GM12864 (cell line): ENCODE measurements around the gene GOLPH3L.
"Not testable (repeated sequence)": the region's sequence is repeated elsewhere in the genome, so short reads cannot be mapped to it uniquely, and the experiment has no call there.

Experiments used
- DNase-seq: peaks from one replicate; pipeline ENCODE4 v3.0.0-alpha.2; 2011; ENCODE audit warnings: low read depth
- H3K4me3 ChIP-seq: 2 replicates; pipeline ENCODE4 v1.5.1; 2011; ENCODE audit warnings: mild to moderate bottlenecking, low read depth, low read length, control low read depth
- TF ChIP-seq, protein P1 (sequence below): IDR thresholded peaks from 2 replicates; pipeline ENCODE4 v1.5.1; 2011; ENCODE audit warnings: low read depth, mild to moderate bottlenecking, moderate library complexity, low read length, control low read depth, inconsistent platforms; ENCODE audit errors: missing control alignments

The GOLPH3L gene

GRCh38 chr1:150661156-150661555 lies 35.8 kb downstream of the GOLPH3L start:
- TF ChIP-seq, protein P1, sequence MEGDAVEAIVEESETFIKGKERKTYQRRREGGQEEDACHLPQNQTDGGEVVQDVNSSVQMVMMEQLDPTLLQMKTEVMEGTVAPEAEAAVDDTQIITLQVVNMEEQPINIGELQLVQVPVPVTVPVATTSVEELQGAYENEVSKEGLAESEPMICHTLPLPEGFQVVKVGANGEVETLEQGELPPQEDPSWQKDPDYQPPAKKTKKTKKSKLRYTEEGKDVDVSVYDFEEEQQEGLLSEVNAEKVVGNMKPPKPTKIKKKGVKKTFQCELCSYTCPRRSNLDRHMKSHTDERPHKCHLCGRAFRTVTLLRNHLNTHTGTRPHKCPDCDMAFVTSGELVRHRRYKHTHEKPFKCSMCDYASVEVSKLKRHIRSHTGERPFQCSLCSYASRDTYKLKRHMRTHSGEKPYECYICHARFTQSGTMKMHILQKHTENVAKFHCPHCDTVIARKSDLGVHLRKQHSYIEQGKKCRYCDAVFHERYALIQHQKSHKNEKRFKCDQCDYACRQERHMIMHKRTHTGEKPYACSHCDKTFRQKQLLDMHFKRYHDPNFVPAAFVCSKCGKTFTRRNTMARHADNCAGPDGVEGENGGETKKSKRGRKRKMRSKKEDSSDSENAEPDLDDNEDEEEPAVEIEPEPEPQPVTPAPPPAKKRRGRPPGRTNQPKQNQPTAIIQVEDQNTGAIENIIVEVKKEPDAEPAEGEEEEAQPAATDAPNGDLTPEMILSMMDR, result no peak
- no peak overlapping the region for H3K4me3 ChIP-seq
- DNase-seq, result no peak

DNA sequence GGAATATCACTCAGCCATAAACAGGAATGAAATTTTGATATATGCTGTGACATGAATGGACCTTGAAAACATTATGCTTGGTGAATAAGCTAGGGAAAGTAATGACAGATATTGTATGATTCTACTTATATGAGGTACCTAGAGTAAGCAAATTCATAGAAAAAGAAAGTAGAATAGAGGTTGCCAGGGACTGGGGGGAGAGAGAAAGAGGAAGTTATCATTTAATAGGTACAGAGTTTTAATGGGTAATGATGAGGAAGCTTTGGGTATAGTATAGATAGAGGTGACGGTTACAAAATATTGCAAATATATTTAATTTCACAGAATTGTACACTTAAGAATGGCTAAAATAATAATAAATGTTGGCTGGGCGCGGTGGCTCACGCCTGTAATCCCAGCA lies 36.4 kb downstream of the GOLPH3L start:
- no peak overlapping the region for H3K4me3 ChIP-seq
- TF ChIP-seq, protein P1, result no peak
- DNase-seq, result no peak

DNA sequence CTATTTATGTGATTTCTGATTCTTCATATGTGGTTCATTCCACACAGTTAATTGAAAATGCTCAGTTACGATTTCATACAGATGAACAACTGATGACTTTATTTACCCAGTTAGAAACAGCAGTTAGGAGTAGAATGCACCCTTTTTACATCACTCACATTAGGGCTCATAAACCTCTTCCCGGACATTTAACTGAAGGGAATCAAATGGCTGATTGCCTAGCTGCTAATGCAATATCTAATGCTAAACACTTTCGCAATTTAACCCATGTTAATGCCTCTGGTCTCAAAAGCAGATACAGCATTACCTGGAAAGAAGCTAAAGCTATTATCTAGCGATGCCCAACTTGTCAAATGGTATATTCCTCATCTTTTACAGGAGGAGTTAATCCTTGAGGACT lies 39.9 kb downstream of the GOLPH3L start:
- not testable (repeated sequence) for H3K4me3 ChIP-seq, DNase-seq

DNA sequence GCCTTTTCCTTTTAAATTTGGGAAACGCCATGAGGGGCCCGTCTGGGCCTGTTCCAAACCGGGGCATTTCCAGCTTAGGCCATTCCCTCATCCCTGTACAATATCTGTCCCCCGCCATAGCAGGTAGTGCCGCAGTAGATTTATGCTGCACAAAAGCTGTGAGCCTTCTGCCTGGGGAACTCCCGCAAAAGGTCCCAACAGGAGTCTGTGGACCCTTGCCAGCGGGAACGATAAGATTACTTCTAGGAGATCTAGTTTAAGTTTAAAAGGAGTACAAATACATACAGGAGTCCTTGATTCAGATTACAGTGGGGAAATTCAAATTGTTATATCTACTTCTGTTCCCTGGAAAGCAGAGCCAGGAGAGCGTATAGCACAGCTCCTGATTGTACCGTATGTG lies 42.3 kb downstream of the GOLPH3L start:
- DNase-seq, H3K4me3 ChIP-seq: not testable (repeated sequence)

DNA sequence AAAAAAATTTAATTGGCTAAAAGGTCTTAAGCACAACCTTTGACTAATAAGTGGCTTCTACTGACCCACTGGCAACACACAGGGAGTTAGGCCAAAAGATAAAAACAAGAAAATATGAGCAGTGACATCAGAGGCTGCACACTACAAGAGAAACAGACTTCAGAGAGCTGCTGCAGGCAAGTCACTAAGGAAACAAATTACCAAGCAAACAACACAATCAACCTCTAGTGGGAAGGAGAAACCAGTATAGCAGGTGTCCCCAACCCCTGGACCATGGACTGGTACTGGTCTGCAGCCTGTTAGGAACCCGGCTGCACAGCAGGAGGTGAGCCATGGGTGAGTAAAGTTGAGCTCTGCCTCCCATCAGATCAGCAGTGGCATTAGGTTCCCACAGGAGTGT lies 46.8 kb downstream of the GOLPH3L start:
- H3K4me3 ChIP-seq, result no peak overlapping the region
- TF ChIP-seq, protein P1, result no peak
- DNase-seq, result no peak

DNA sequence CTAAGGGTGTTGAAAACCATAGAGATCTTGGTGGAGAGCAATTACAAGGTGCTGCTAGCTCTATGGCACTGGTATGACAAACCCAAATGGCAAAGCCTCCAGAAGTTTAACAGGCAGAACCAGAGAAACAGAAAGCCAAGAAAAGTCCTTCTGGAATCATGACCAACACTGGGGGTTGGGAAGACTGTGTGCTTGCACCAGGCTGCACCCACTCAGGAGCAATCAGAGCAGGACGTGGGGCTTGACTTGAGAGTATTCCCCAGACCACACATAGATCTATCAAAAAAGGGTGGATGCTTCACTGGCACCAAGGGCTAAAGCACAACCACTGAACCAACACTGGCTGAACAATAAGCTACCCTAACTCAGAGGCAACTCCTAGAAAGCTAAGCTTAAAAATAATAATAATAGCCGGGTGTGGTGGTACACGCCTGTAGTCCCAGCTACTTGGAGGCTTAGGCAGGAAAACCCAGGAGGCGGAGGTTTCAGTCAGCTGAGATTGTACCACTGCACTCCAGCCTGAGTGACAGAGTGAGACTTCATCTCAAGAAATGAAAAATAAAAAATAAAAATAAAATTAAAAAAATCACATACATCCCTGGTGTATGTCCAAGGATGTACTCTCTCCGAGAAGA lies 47.4 kb downstream of the GOLPH3L start:
- H3K4me3 ChIP-seq, result no peak overlapping the region
- TF ChIP-seq, protein P1, result no peak
- DNase-seq, result no peak

GRCh38 chr1:150642296-150642695 lies 54.7 kb downstream of the GOLPH3L start:
- H3K4me3 ChIP-seq, result no peak overlapping the region
- DNase-seq, result no peak
- TF ChIP-seq, protein P1, result no peak

GRCh38 chr1:150641126-150641815 lies 55.7 kb downstream of the GOLPH3L start:
- not testable (repeated sequence) for H3K4me3 ChIP-seq, DNase-seq

DNA sequence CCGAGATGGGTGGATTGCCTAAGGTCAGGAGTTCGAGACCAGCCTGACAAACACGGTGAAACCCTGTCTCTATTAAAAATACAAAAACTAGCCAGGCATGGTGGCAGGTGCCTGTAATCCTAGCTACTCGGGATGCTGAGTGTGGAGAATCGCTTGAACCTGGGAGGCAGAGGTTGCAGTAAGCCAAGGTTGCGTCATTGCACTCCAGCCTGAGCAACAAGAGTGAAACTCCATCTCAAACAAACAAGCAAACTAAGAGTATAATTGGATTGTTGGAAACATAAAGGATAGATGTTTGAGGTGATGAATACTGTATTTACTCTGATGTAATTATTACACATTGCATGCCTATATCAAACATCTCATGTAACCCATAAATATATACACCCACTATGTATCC lies 58.5 kb downstream of the GOLPH3L start:
- not testable (repeated sequence) for H3K4me3 ChIP-seq, DNase-seq

- H3K4me3 ChIP-seq, DNase-seq: not testable (repeated sequence)
Measured at GRCh38 chr1:150634839-150635622, 61.9 kb downstream of the GOLPH3L start.
